Caco-2 (cell line): ENCODE results near the gene CCS. TPM values are rescaled to one million over a fixed set of nuclear protein-coding genes. Genes with fewer than 3 reads are reported as not detected.

Experiments
- BruUV-seq: library from RNA; stranded (reverse); fragments of 400-500 nt; replicated peaks from 2 replicates; lab custom pipeline; 2021; lab: Mats Ljungman, UMichigan
- CTCF ChIA-PET: fragments of 300-600 bp; sonication (Branson Sonifier 250); formaldehyde crosslinking; loops from one replicate; lab custom pipeline; 2022; ENCODE audit warnings: antibody characterized with exemption; lab: Charles Lee
- POLR2A ChIA-PET: fragments of 300-600 bp; sonication (Branson Sonifier 250); formaldehyde crosslinking; loops from one replicate; lab custom pipeline; 2022; ENCODE audit warnings: antibody characterized with exemption; lab: Charles Lee
- DNase-seq, 2 experiments: peaks; one replicate each; pipeline versions ENCODE4 v3.0.0 to v3.0.0-alpha.2; 2020 to 2022
- H3K27me3 ChIP-seq: replicated peaks from 2 replicates; pipeline ENCODE4 v1.6.0; 2011; ENCODE audit warnings: low read length; ENCODE audit not compliant: control insufficient read depth, insufficient read depth
- H3K36me3 ChIP-seq: 2 replicates; pipeline ENCODE4 v1.5.1; 2011; ENCODE audit warnings: low read length; ENCODE audit not compliant: control insufficient read depth, insufficient read depth
- H3K4me1 ChIP-seq: fragments of 250-450 bp; sonication (Bioruptor Pico); 2 replicates; pipeline ENCODE4 v1.5.1; 2020; ENCODE audit warnings: mild to moderate bottlenecking
- H3K4me3 ChIP-seq: 2 replicates; pipeline ENCODE4 v1.5.1; 2011; ENCODE audit warnings: low read depth, mild to moderate bottlenecking, control low read depth, low read length
- H3K9me3 ChIP-seq: fragments of 250-450 bp; sonication (Bioruptor Pico); 2 replicates; pipeline ENCODE4 v1.5.1; 2020; ENCODE audit warnings: mild to moderate bottlenecking, moderate library complexity
- H3K27ac Mint-ChIP-seq: one replicate; pipeline ENCODE4 v1.8.0; 2022; ENCODE audit warnings: mixed read lengths; ENCODE audit not compliant: unreplicated experiment
- H3K27me3 Mint-ChIP-seq: one replicate; pipeline ENCODE4 v1.8.0; 2022; ENCODE audit warnings: mixed read lengths; ENCODE audit not compliant: insufficient read depth, unreplicated experiment
- H3K36me3 Mint-ChIP-seq: one replicate; pipeline ENCODE4 v1.8.0; 2022; ENCODE audit warnings: mild to moderate bottlenecking, mixed read lengths; ENCODE audit not compliant: insufficient read depth, unreplicated experiment
- H3K4me1 Mint-ChIP-seq: one replicate; pipeline ENCODE4 v1.8.0; 2022; ENCODE audit warnings: low read depth, mixed read lengths; ENCODE audit not compliant: unreplicated experiment
- H3K4me3 Mint-ChIP-seq: one replicate; pipeline ENCODE4 v1.8.0; 2022; ENCODE audit warnings: mild to moderate bottlenecking, moderate library complexity, mixed read lengths; ENCODE audit not compliant: unreplicated experiment
- H3K9me3 Mint-ChIP-seq: one replicate; pipeline ENCODE4 v1.8.0; 2022; ENCODE audit warnings: mixed read lengths; ENCODE audit not compliant: unreplicated experiment
- intact Hi-C: fragments of 100-400 bp; cut with micrococcal nuclease; formaldehyde crosslinking; loops from one replicate; pipeline ENCODE4 v1.10.0; 2022; ENCODE audit not compliant: unreplicated experiment
- total RNA-seq: library from RNA; stranded (reverse); gene quantifications from 2 replicates; pipeline ENCODE4 v1.2.3, GENCODE V29; 2022
- TF ChIP-seq, protein P1 (sequence below), 2 experiments: fragments of 200-600 bp in 1 of 2; IDR thresholded peaks; 1 replicate in 1 of 2; 2 replicates in 1 of 2; pipeline versions ENCODE4 v1.5.1 to v1.8.0; 2011 to 2022; ENCODE audit warnings: antibody characterized with exemption in 1 of 2, control low read depth in 1 of 2, inconsistent platforms in 1 of 2, low read depth in 1 of 2, low read length in 1 of 2, mild to moderate bottlenecking in 1 of 2, moderate library complexity in 1 of 2; ENCODE audit not compliant: insufficient read depth in 1 of 2, severe bottlenecking in 1 of 2, unreplicated experiment in 1 of 2

CCS gene
- total RNA-seq, 1 experiment from 2014 or later, result 52.9 TPM

DNA sequence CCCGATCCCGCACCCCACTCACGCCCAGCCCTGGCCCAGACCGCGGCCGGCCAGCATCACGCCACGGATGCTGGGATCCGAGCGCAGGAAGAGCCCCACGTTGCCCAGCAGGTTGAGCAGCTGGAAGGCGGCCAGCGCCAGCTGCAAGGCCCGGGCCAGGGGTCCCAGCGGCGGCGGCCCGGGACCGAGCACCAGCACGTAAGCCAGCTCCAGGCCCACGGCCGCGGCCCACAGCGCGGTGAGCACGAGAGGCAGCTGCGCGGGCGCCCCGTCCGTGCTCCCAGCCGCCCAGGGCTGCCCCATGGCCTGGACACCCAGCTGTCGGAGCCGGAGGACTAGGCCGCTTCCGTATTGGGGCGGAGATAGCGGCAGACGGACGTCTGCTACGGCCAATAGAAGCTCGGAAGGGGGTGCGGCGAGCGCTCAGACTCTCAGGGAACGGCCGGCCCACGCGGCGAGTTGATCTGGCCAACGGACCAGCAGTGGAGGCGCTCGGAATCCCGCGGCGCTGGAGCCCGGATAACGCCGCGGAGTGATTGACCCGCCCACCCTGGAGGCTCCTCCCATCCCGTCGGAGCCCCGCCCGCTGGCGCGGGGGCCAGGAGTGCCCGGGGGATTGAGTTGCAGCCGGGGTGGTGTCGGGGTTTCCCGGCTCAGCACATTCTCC lies 47.2 kb upstream of the CCS start, which contains the start of gene ZDHHC24:
TSS of gene ZDHHC24 (minus strand) at position 348 of the 667 bp plus-strand sequence. CDS start at position 303, 45 bp downstream.
- Histone ChIP-seq H3K4me1 (peaks cover 22% of the 10 kb centered on the region), H3K4me3 (peak within 1 kb of the TSS; percentile 59), H3K9me3 (no peaks in the 10 kb centered on the region), H3K27me3 (no peaks in the 10 kb centered on the region), H3K36me3 (no peaks in the 10 kb centered on the region)
- peak; percentile 99 for DNase-seq
- TF ChIP-seq, protein P1, sequence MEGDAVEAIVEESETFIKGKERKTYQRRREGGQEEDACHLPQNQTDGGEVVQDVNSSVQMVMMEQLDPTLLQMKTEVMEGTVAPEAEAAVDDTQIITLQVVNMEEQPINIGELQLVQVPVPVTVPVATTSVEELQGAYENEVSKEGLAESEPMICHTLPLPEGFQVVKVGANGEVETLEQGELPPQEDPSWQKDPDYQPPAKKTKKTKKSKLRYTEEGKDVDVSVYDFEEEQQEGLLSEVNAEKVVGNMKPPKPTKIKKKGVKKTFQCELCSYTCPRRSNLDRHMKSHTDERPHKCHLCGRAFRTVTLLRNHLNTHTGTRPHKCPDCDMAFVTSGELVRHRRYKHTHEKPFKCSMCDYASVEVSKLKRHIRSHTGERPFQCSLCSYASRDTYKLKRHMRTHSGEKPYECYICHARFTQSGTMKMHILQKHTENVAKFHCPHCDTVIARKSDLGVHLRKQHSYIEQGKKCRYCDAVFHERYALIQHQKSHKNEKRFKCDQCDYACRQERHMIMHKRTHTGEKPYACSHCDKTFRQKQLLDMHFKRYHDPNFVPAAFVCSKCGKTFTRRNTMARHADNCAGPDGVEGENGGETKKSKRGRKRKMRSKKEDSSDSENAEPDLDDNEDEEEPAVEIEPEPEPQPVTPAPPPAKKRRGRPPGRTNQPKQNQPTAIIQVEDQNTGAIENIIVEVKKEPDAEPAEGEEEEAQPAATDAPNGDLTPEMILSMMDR (IDR thresholded peaks at IDR 0.05; ENCODE audit: insufficient read depth in 1 of 2, low read depth in 1 of 2, low read length in 1 of 2, severe bottlenecking in 1 of 2, unreplicated experiment in 1 of 2), result no peak
- H3K4me3 Mint-ChIP-seq, result peak within 1 kb of the TSS; percentile 84
- peak within 1 kb of the TSS; percentile 60 for H3K27ac Mint-ChIP-seq
- H3K9me3 Mint-ChIP-seq, result no peaks in the 10 kb centered on the region
- H3K27me3 Mint-ChIP-seq, result no peaks in the 10 kb centered on the region
- H3K4me1 Mint-ChIP-seq, result peaks cover 15% of the 10 kb centered on the region
- no TSS peak for BruUV-seq
- POLR2A ChIA-PET, result interaction anchor here (0.5 to 1.9 kb wide), 16 partner anchors 8 to 297 kb away, joined by 3 to 31 read pairs (median 5); partner anchors contain the start of genes CCDC87, DPP3, PELI3 and RBM14
- CTCF ChIA-PET, result interaction anchor here (0.5 to 2.2 kb wide), 7 partner anchors 45 to 136 kb away, joined by 3 to 31 read pairs (median 7); partner anchors contain the start of genes CCDC87, CCS, DPP3 and RBM4B
- peaks cover 17% of the 10 kb centered on the region for H3K36me3 Mint-ChIP-seq
- intact Hi-C loops, result loop anchor here (1.0 to 5.0 kb wide), 4 partner anchors 46 to 131 kb away; partner anchors contain the start of genes CCDC87, CCS, DPP3 and RBM14

DNA sequence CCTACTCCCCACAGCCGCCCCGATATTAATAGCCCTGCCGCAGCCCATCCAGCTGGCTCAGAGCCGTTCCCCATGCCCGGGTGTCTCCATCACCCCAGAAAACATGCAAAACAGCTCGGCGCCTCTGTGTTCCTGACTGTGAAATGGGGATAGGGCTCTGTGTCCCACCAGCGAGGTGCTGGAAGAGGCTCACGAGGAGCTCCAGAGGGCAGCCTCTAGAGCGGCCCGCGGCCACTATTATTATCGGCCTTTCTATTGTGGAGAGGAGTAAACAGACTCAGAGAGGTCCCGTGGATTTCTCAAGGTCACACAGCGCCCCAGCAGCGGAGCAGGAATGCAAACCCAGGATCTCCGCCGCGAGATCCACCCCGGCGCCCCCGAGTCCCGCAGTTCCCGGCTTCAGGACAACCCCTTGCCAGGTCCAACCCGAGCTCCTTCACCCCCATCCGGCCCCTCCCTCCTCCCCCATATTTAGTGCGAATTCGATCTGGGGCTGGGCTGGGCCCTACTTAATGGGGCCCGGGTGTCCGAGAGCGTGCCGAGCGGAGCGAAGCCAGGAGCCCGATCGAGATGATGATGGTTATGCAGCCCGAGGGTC lies 46.5 kb upstream of the CCS start, which contains the start of gene ACTN3:
TSS of gene ACTN3 (plus strand) at position 536 of the 598 bp plus-strand sequence. CDS start at position 571, 35 bp downstream.
- ChIA-PET POLR2A (interaction anchor here (0.5 to 1.9 kb wide), 14 partner anchors 11 to 297 kb away, joined by 3 to 31 read pairs (median 5); partner anchors contain the start of genes CCDC87, DPP3, PELI3 and RBM14), CTCF (interaction anchor here (0.7 to 2.2 kb wide), 6 partner anchors 44 to 137 kb away, joined by 3 to 31 read pairs (median 6); partner anchors contain the start of genes CCDC87, CCS, DPP3 and RBM4B)
- peak within 1 kb of the TSS; percentile 84 for H3K4me3 Mint-ChIP-seq
- H3K4me1 Mint-ChIP-seq, result peaks cover 15% of the 10 kb centered on the region
- H3K36me3 Mint-ChIP-seq, result peaks cover 11% of the 10 kb centered on the region
- peaks cover 27% of the 10 kb centered on the region for H3K4me1 ChIP-seq
- TF ChIP-seq, protein P1 (IDR thresholded peaks at IDR 0.05; ENCODE audit: insufficient read depth in 1 of 2, low read depth in 1 of 2, low read length in 1 of 2, severe bottlenecking in 1 of 2, unreplicated experiment in 1 of 2), result no peak
- no peaks in the 10 kb centered on the region for H3K9me3 ChIP-seq
- H3K9me3 Mint-ChIP-seq, result no peaks in the 10 kb centered on the region
- H3K27me3 ChIP-seq, result no peaks in the 10 kb centered on the region
- peak within 1 kb of the TSS; percentile 59 for H3K4me3 ChIP-seq
- H3K36me3 ChIP-seq, result no peaks in the 10 kb centered on the region
- no peak for DNase-seq
- H3K27ac Mint-ChIP-seq, result peak within 1 kb of the TSS; percentile 60
- no peaks in the 10 kb centered on the region for H3K27me3 Mint-ChIP-seq
- BruUV-seq, result no TSS peak
- intact Hi-C loops, result loop anchor here (1.0 to 5.0 kb wide), 4 partner anchors 46 to 131 kb away; partner anchors contain the start of genes CCDC87, CCS, DPP3 and RBM14
